Adipocyte (in vitro differentiated cells): ENCODE measurements around the gene TMCC3.
"Not testable (repeated sequence)": the region's sequence is repeated elsewhere in the genome, so short reads cannot be mapped to it uniquely, and the experiment has no call there.

Experiments used
- DNase-seq: peaks from one replicate; pipeline ENCODE4 v3.0.0-alpha.2; 2015; ENCODE audit warnings: low read depth
- H3K27me3 ChIP-seq: replicated peaks from 2 replicates; pipeline ENCODE4 v1.7.0; 2013; ENCODE audit warnings: mild to moderate bottlenecking, low read length, moderate library complexity; ENCODE audit not compliant: control insufficient read depth, insufficient read depth
- H3K36me3 ChIP-seq: 2 replicates; pipeline ENCODE4 v1.7.0; 2013; ENCODE audit warnings: low read length, mild to moderate bottlenecking, moderate library complexity; ENCODE audit not compliant: control insufficient read depth, insufficient read depth, severe bottlenecking
- H3K4me1 ChIP-seq: 2 replicates; pipeline ENCODE4 v1.7.0; 2013; ENCODE audit warnings: mild to moderate bottlenecking, low read length, moderate library complexity; ENCODE audit not compliant: control insufficient read depth, insufficient read depth
- H3K4me3 ChIP-seq: 2 replicates; pipeline ENCODE4 v1.7.0; 2013; ENCODE audit warnings: mild to moderate bottlenecking, low read length, moderate library complexity
- H3K9ac ChIP-seq: 2 replicates; pipeline ENCODE4 v1.7.0; 2013; ENCODE audit warnings: mild to moderate bottlenecking, low read length, moderate library complexity
- H3K9me3 ChIP-seq: 2 replicates; pipeline ENCODE4 v1.7.0; 2013; ENCODE audit warnings: mild to moderate bottlenecking, low read length, moderate library complexity; ENCODE audit not compliant: control insufficient read depth

TMCC3 gene

GRCh38 chr12:94560431-94561221 lies 89.7 kb downstream of the TMCC3 start:
- Histone ChIP-seq H3K36me3 (no peaks in the 10 kb centered on the region), H3K4me3 (no peak overlapping the region), H3K9me3 (peaks cover 9% of the 10 kb centered on the region), H3K4me1 (no peaks in the 10 kb centered on the region), H3K27me3 (peaks cover 18% of the 10 kb centered on the region), H3K9ac (no peak overlapping the region)
- peak; percentile 21 for DNase-seq

- H3K4me1 ChIP-seq, result no peaks in the 10 kb centered on the region
- no peak for DNase-seq
- H3K27me3 ChIP-seq, result peaks cover 18% of the 10 kb centered on the region
- H3K9me3 ChIP-seq, result peaks cover 9% of the 10 kb centered on the region
- H3K36me3 ChIP-seq, result no peaks in the 10 kb centered on the region
- no peak overlapping the region for H3K4me3 ChIP-seq
- no peak overlapping the region for H3K9ac ChIP-seq
Observed at GRCh38 chr12:94558612-94559011, 91.7 kb downstream of the TMCC3 start.

- Histone ChIP-seq H3K4me3 (no peak overlapping the region), H3K4me1 (peaks cover 5% of the 10 kb centered on the region), H3K9ac (no peak overlapping the region), H3K36me3 (no peaks in the 10 kb centered on the region), H3K27me3 (peaks cover 18% of the 10 kb centered on the region), H3K9me3 (peaks cover 9% of the 10 kb centered on the region)
- DNase-seq, result no peak
Observed at GRCh38 chr12:94557746-94558295, 92.5 kb downstream of the TMCC3 start.

GRCh38 chr12:94555687-94556086 lies 94.7 kb downstream of the TMCC3 start:
- Histone ChIP-seq H3K4me1 (peaks cover 7% of the 10 kb centered on the region), H3K36me3 (no peaks in the 10 kb centered on the region), H3K9ac (no peak overlapping the region), H3K9me3 (peaks cover 9% of the 10 kb centered on the region), H3K4me3 (no peak overlapping the region), H3K27me3 (peaks cover 15% of the 10 kb centered on the region)
- DNase-seq, result no peak

- Histone ChIP-seq H3K4me3 (no peak overlapping the region), H3K9ac (no peak overlapping the region), H3K4me1 (peaks cover 7% of the 10 kb centered on the region), H3K9me3 (peaks cover 9% of the 10 kb centered on the region), H3K27me3 (peaks cover 3% of the 10 kb centered on the region), H3K36me3 (no peaks in the 10 kb centered on the region)
- no peak for DNase-seq
Observed at GRCh38 chr12:94553875-94554274, 96.5 kb downstream of the TMCC3 start.

GRCh38 chr12:94553130-94553519 lies 97.2 kb downstream of the TMCC3 start:
- H3K9ac ChIP-seq, result no peak overlapping the region
- H3K27me3 ChIP-seq, result peaks cover 3% of the 10 kb centered on the region
- H3K4me1 ChIP-seq, result peaks cover 7% of the 10 kb centered on the region
- peaks cover 9% of the 10 kb centered on the region for H3K9me3 ChIP-seq
- H3K36me3 ChIP-seq, result no peaks in the 10 kb centered on the region
- DNase-seq, result peak; percentile 63
- no peak overlapping the region for H3K4me3 ChIP-seq

- Histone ChIP-seq H3K9me3 (no peaks in the 10 kb centered on the region), H3K4me3 (no peak overlapping the region), H3K4me1 (peaks cover 7% of the 10 kb centered on the region), H3K36me3 (no peaks in the 10 kb centered on the region), H3K27me3 (no peaks in the 10 kb centered on the region), H3K9ac (no peak overlapping the region)
- DNase-seq, result no peak
Observed at GRCh38 chr12:94551810-94552209, 98.5 kb downstream of the TMCC3 start.

- H3K9ac ChIP-seq, result no peak overlapping the region
Observed at GRCh38 chr12:94550964-94551363, 99.4 kb downstream of the TMCC3 start.

GRCh38 chr12:94548833-94549232 lies 101.5 kb downstream of the TMCC3 start:
- not testable (repeated sequence) for H3K4me1 ChIP-seq, H3K9me3 ChIP-seq, H3K36me3 ChIP-seq, H3K27me3 ChIP-seq, H3K9ac ChIP-seq, H3K4me3 ChIP-seq, DNase-seq

More at GRCh38 chr12:94550964-94551363, 99.4 kb downstream of the TMCC3 start:
- DNase-seq, result no peak
- Histone ChIP-seq H3K4me3 (no peak overlapping the region), H3K4me1 (peaks cover 7% of the 10 kb centered on the region), H3K27me3 (no peaks in the 10 kb centered on the region), H3K36me3 (no peaks in the 10 kb centered on the region), H3K9me3 (no peaks in the 10 kb centered on the region)

GRCh38 chr12:94545935-94546771 lies 104.2 kb downstream of the TMCC3 start:
- no peaks in the 10 kb centered on the region for H3K9me3 ChIP-seq
- H3K27me3 ChIP-seq, result peaks cover 5% of the 10 kb centered on the region
- DNase-seq, result peak; percentile 79
- no peak overlapping the region for H3K4me3 ChIP-seq
- H3K9ac ChIP-seq, result no peak overlapping the region
- no peaks in the 10 kb centered on the region for H3K4me1 ChIP-seq
- no peaks in the 10 kb centered on the region for H3K36me3 ChIP-seq

GRCh38 chr12:94544355-94544754 lies 106.0 kb downstream of the TMCC3 start:
- peaks cover 5% of the 10 kb centered on the region for H3K27me3 ChIP-seq
- DNase-seq, result no peak
- no peaks in the 10 kb centered on the region for H3K36me3 ChIP-seq
- no peaks in the 10 kb centered on the region for H3K4me1 ChIP-seq
- no peak overlapping the region for H3K4me3 ChIP-seq
- H3K9me3 ChIP-seq, result no peaks in the 10 kb centered on the region
- no peak overlapping the region for H3K9ac ChIP-seq
